ACC112 (cell line): ENCODE results near the gene CREB3.

Source experiments
- H2AFZ ChIP-seq: fragments of 200-600 bp; sonication (generic); one replicate; pipeline ENCODE4 v1.6.0; 2017; ENCODE audit warnings: antibody characterized with exemption, low read length; ENCODE audit not compliant: unreplicated experiment
- H3K27ac ChIP-seq: fragments of 200-600 bp; sonication (generic); 2 replicates; pipeline ENCODE4 v1.5.1; 2014; ENCODE audit warnings: low read depth, mild to moderate bottlenecking, antibody characterized with exemption, low read length, moderate library complexity
- H3K27me3 ChIP-seq: fragments of 200-600 bp; sonication (generic); 2 replicates; pipeline ENCODE4 v1.6.1; 2014; ENCODE audit warnings: mild to moderate bottlenecking, antibody characterized with exemption, low read length, moderate library complexity, mixed read lengths; ENCODE audit not compliant: insufficient read depth
- H3K36me3 ChIP-seq: fragments of 200-600 bp; sonication (generic); 2 replicates; pipeline ENCODE4 v1.6.1; 2016; ENCODE audit warnings: mild to moderate bottlenecking, antibody characterized with exemption, low read length, moderate library complexity, mixed read lengths; ENCODE audit not compliant: insufficient read depth
- H3K4me1 ChIP-seq: fragments of 200-600 bp; sonication (generic); one replicate; pipeline ENCODE4 v1.6.1; 2016; ENCODE audit warnings: low read length, mixed read lengths; ENCODE audit not compliant: insufficient read depth, unreplicated experiment, control insufficient read depth
- H3K4me3 ChIP-seq: fragments of 200-600 bp; sonication (generic); 2 replicates; pipeline ENCODE4 v1.5.1; 2014; ENCODE audit warnings: mild to moderate bottlenecking, low read depth, low read length
- H3K79me2 ChIP-seq: fragments of 200-600 bp; sonication (generic); one replicate; pipeline ENCODE4 v1.6.0; 2016; ENCODE audit warnings: low read length; ENCODE audit not compliant: control insufficient read depth, unreplicated experiment, insufficient read depth

CREB3 gene

DNA sequence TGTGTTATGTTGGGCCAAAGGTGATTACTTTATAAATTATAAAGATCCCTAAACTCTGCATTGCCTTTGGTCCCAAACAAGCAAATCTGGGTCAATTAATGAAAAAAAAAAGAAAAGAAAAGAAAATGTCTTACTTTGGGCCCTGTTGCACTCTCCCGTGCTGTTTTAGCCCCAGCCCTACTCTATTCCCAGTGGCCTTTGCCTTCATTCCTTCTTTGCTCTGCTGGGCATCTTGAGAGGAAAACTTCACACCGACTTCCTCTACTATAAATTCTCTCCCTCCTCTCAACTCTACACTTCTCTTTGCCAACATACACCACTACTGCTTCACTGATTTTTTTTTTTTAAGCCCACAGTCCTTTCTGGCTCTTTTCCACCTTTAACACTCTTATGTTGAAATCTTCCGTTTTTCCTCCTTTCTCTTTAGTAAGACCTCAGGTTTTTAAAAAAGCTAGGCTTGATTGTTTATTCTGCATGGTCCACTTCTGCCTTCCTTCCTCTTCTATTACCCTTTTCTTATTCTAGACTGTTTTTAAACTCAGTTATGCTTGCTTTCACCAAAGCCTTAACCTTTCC, 26.1 kb downstream of the CREB3 start:
- no peaks in the 10 kb centered on the region for H3K27me3 ChIP-seq
- no peak overlapping the region for H3K4me3 ChIP-seq
- H3K79me2 ChIP-seq: no peaks in the 10 kb centered on the region
- no peak overlapping the region for H3K27ac ChIP-seq
- H3K4me1 ChIP-seq: peaks cover 24% of the 10 kb centered on the region
- peaks cover 6% of the 10 kb centered on the region; the same call in 1 of the 2 replicates for H3K36me3 ChIP-seq
- H2AFZ ChIP-seq: no peak overlapping the region

DNA sequence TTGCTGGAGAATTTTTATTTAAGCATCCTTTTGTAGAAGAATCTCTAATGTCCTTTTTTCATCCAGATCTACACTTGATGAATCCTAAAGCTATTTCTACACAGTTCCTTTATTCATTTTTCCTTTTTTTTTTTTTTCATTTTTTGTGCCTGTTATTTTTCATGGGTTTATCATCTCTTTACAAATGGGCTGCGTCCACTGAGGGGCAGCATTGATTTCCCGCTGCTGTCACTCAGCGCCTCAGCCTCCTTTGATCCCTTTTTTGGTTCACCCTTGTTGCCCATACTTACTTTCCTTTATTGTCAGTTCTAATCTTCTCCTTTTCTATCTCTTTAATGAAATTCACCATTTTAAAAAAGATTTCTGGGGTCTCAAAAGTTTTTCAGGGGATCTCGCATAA, 27.3 kb downstream of the CREB3 start:
- H3K27me3 ChIP-seq: no peaks in the 10 kb centered on the region
- H3K36me3 ChIP-seq: 0 out of 2 replicates have a peak, but pooled peaks cover 3% of the 10 kb centered on the region
- H3K4me1 ChIP-seq: peaks cover 24% of the 10 kb centered on the region
- H3K79me2 ChIP-seq: no peaks in the 10 kb centered on the region
- no peak overlapping the region for H3K27ac ChIP-seq
- H2AFZ ChIP-seq: no peak overlapping the region
- H3K4me3 ChIP-seq: no peak overlapping the region

DNA sequence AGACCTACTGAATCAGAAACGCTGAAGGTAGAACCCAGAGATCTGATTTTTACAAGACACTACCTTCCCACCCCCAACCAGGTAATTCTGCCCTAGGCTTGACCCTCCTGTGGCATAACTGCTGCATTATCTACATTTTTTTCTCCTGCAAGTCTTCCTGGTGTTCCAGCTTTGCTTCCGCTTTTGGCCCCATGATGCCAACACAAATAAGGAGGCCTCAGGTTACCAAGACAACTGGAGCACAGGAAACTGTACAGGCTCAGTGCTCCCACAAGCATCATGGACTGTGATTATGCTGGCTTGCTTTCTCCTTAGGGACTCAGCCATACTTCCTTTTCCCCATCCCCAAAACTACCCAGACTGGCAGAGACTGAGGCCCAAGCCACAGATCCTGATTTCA, 28.2 kb downstream of the CREB3 start:
- H2AFZ ChIP-seq: no peak overlapping the region
- H3K4me1 ChIP-seq: peaks cover 24% of the 10 kb centered on the region
- no peaks in the 10 kb centered on the region for H3K79me2 ChIP-seq

GRCh38 chr9:35763181-35763580, 30.7 kb downstream of the CREB3 start:
- Histone ChIP-seq H3K4me3 (no peak overlapping the region), H3K36me3 (no peaks in the 10 kb centered on the region), H2AFZ (no peak overlapping the region), H3K79me2 (no peaks in the 10 kb centered on the region), H3K27me3 (no peaks in the 10 kb centered on the region), H3K27ac (no peak overlapping the region), H3K4me1 (peaks cover 16% of the 10 kb centered on the region)

More for the DNA sequence above, 28.2 kb downstream of the CREB3 start:
- H3K27ac ChIP-seq: peak overlapping the region; percentile 23
- no peaks in the 10 kb centered on the region for H3K36me3 ChIP-seq
- no peak overlapping the region for H3K4me3 ChIP-seq
- H3K27me3 ChIP-seq: no peaks in the 10 kb centered on the region

DNA sequence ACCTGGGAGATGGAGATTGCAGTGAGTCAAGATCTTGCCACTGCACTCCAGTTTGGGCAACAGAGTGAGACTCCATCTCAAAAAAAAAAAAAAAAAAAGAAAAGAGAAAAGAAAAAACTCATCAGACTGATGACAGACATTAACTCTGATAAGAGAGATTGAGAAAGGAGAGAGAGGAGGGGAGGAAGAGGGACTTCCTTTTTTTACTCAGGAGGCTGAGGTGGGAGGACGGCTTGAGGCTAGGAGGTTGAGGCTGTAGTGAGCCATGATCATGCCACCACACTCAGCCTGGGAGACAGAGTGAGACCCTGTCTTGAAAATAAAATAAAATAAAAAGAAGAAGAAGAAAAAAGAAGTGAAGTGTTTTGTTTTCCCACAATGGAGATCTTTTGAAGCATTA, 31.3 kb downstream of the CREB3 start:
- peaks cover 13% of the 10 kb centered on the region for H3K4me1 ChIP-seq
- no peak overlapping the region for H3K27ac ChIP-seq
- H2AFZ ChIP-seq: no peak overlapping the region
- H3K36me3 ChIP-seq: no peaks in the 10 kb centered on the region
- no peak overlapping the region for H3K4me3 ChIP-seq
- no peaks in the 10 kb centered on the region for H3K27me3 ChIP-seq
- H3K79me2 ChIP-seq: no peaks in the 10 kb centered on the region

DNA sequence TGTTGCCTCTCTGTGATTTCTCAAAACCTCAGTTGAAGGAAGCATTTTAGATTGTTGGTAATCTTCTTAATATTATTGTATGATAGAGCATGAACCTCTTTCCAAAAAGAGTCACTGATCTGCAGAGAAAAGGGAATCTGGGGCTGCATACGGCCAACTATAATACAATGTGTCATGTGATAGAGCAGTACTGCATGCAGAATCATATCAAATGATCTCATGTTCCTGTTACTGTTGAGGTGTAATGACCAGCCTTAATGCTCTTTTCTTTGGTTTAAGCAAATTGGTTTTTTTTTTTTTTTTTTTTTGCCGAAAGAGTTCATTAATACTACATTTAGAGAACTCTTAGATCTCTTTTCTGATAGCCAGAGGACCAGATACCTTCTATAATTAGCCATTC, 34.5 kb downstream of the CREB3 start:
- no peak overlapping the region for H3K4me3 ChIP-seq
- H3K27ac ChIP-seq: no peak overlapping the region
- H3K27me3 ChIP-seq: no peaks in the 10 kb centered on the region
- peaks cover 17% of the 10 kb centered on the region for H3K4me1 ChIP-seq
- no peak overlapping the region for H2AFZ ChIP-seq
- no peaks in the 10 kb centered on the region for H3K79me2 ChIP-seq
- H3K36me3 ChIP-seq: no peaks in the 10 kb centered on the region

DNA sequence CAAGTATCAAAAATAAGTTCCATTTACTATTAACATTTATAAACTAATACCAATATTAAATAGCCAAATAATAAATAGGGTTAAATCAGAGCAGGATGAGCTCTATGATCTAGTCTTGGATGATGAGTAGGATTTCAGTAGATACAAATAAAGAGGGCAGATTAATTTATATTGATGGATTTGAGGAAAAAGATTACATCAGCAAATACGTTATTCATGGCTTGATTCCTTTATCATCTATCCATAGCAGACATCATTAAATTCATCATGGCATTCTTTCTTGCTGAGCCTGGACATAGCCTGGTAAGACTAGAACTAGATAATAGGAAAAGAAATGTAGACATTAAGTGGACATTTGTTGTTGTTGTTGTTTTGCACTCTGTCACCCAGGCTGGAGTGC, 35.0 kb downstream of the CREB3 start:
- H3K4me3 ChIP-seq: no peak overlapping the region
- H3K4me1 ChIP-seq: peaks cover 20% of the 10 kb centered on the region
- H3K27me3 ChIP-seq: no peaks in the 10 kb centered on the region
- H3K36me3 ChIP-seq: no peaks in the 10 kb centered on the region
- no peak overlapping the region for H2AFZ ChIP-seq
- H3K79me2 ChIP-seq: no peaks in the 10 kb centered on the region
- H3K27ac ChIP-seq: no peak overlapping the region

DNA sequence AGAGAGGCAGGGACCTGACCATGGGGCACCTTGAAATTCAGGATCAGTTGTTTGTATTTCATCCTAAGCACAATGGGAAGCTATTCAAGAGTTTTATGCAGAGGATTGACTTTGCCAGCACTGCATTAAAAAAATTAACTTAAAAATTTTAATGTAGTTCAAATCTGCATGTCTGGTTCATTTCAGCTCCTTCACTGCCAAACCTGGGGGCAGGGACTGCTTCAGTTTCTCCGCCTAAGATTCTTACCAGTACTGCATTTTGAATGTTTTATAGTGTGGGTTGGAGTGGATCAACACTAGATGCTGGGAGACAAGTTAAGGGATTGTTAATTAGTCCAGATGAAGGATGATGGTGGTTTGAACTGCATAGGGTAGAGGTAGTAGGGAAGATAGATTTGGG, 37.3 kb downstream of the CREB3 start:
- Histone ChIP-seq H3K36me3 (no peaks in the 10 kb centered on the region), H3K27ac (no peak overlapping the region), H3K27me3 (no peaks in the 10 kb centered on the region), H3K4me3 (no peak overlapping the region), H3K79me2 (no peaks in the 10 kb centered on the region), H3K4me1 (peaks cover 20% of the 10 kb centered on the region), H2AFZ (no peak overlapping the region)

GRCh38 chr9:35771075-35771433, 38.6 kb downstream of the CREB3 start:
- peaks cover 20% of the 10 kb centered on the region for H3K4me1 ChIP-seq
- H2AFZ ChIP-seq: no peak overlapping the region
- no peaks in the 10 kb centered on the region for H3K27me3 ChIP-seq
- H3K79me2 ChIP-seq: no peaks in the 10 kb centered on the region
- H3K27ac ChIP-seq: 0 out of 2 replicates have a peak overlapping the region, but pooled peaks have one; percentile 6
- no peak overlapping the region for H3K4me3 ChIP-seq
- no peaks in the 10 kb centered on the region for H3K36me3 ChIP-seq

- H3K79me2 ChIP-seq: no peaks in the 10 kb centered on the region
- H3K27ac ChIP-seq: 0 out of 2 replicates have a peak overlapping the region, but pooled peaks have one; percentile 6
- no peak overlapping the region for H2AFZ ChIP-seq
Observed at GRCh38 chr9:35771534-35771933, 39.1 kb downstream of the CREB3 start.

DNA sequence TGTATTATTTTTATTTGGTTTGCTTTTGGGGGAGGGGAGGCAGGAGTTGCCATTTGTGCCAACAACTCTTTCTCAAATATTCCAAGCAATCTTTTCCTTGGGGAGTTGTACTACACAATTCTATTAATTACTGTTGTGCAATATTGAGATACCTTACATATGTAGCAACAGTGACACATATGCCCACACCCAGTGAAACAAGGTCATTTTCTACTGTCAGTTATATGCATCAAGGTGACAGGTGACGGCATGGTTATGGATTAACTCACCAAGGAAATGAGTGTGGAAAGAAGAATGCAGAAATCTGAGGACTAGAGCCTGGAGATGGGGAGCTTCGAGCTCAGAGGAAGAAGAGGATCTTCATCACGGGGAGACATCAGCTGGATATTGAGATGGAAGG, 39.5 kb downstream of the CREB3 start:
- Histone ChIP-seq H3K4me3 (no peak overlapping the region), H3K79me2 (no peaks in the 10 kb centered on the region), H3K4me1 (peaks cover 20% of the 10 kb centered on the region), H2AFZ (no peak overlapping the region), H3K27me3 (no peaks in the 10 kb centered on the region), H3K36me3 (no peaks in the 10 kb centered on the region), H3K27ac (no peak overlapping the region)

More at GRCh38 chr9:35771534-35771933, 39.1 kb downstream of the CREB3 start:
- Histone ChIP-seq H3K36me3 (no peaks in the 10 kb centered on the region), H3K27me3 (no peaks in the 10 kb centered on the region), H3K4me1 (peaks cover 20% of the 10 kb centered on the region), H3K4me3 (no peak overlapping the region)
